K562 (cell line): Measurements from ENCODE around the gene SLC25A11. TPM values are rescaled to one million over a fixed set of nuclear protein-coding genes. Genes with fewer than 3 reads are reported as not detected.

Source experiments
- CHD7 ChIP-seq: fragments of 200-600 bp; sonication (generic); IDR thresholded peaks from one replicate; pipeline ENCODE4 v1.6.1; 2012; ENCODE audit warnings: mild to moderate bottlenecking, low read depth, low read length, inconsistent platforms
- CLOCK ChIP-seq: fragments of 250-450 bp; sonication (Bioruptor Pico); IDR thresholded peaks from 2 replicates; pipeline ENCODE4 v1.4.0; 2020; ENCODE audit warnings: mild to moderate bottlenecking, moderate library complexity, borderline replicate concordance
- FIP1L1 ChIP-seq: fragments of 200-400 bp; formaldehyde crosslinking; IDR thresholded peaks from 2 replicates; pipeline ENCODE4 v1.6.1; 2018; ENCODE audit warnings: mild to moderate bottlenecking, low read depth, low read length; ENCODE audit not compliant: poor library complexity, severe bottlenecking
- FOSL1 ChIP-seq: fragments of 200-800 bp; sonication (Bioruptor generic); conservative IDR thresholded peaks from 2 replicates; pipeline ENCODE4 v1.6.1; 2016; ENCODE audit warnings: missing genetic modification characterization, missing compliant biosample characterization
- FOXP1 ChIP-seq: sonication (generic); formaldehyde crosslinking; IDR thresholded peaks from 2 replicates; pipeline ENCODE4 v1.8.0; 2022; ENCODE audit warnings: mild to moderate bottlenecking, missing genetic modification reagents
- HCFC1 ChIP-seq: IDR thresholded peaks from 2 replicates; pipeline ENCODE4 v1.6.1; 2012; ENCODE audit warnings: low read depth, low read length, improper control_type of control experiment
- MEF2D ChIP-seq: conservative IDR thresholded peaks from 2 replicates; pipeline ENCODE4 v1.6.1; 2016; ENCODE audit warnings: low read depth, missing genetic modification characterization, missing compliant biosample characterization
- MXD1 ChIP-seq: fragments of 250-450 bp; sonication (Bioruptor Pico); IDR thresholded peaks from 2 replicates; pipeline ENCODE4 v1.8.0; 2021; ENCODE audit warnings: borderline replicate concordance, mild to moderate bottlenecking, moderate library complexity; ENCODE audit not compliant: poor library complexity, severe bottlenecking
- NR2C2 ChIP-seq, 2 experiments: fragments of 200-800 bp in 1 of 2; sonication (Bioruptor generic) in 1 of 2; sonication (generic) in 1 of 2; formaldehyde crosslinking in 1 of 2; IDR thresholded peaks; 2 replicates each; pipeline versions ENCODE4 v1.6.1 to v1.8.0; 2016 to 2022; ENCODE audit warnings: mild to moderate bottlenecking in 1 of 2, missing compliant biosample characterization in 1 of 2, missing genetic modification characterization in 1 of 2, missing genetic modification reagents in 1 of 2
- SAFB ChIP-seq: fragments of 200-400 bp; formaldehyde crosslinking; IDR thresholded peaks from 2 replicates; pipeline ENCODE4 v1.6.1; 2017; ENCODE audit warnings: low read depth, low read length, borderline replicate concordance
- TBL1XR1 ChIP-seq, 2 experiments: IDR thresholded peaks; 2 replicates each; pipeline ENCODE4 v1.6.1; 2012; ENCODE audit warnings: improper control_type of control experiment in 2 of 2, low read length in 2 of 2, mild to moderate bottlenecking in 1 of 2
- polyA plus RNA-seq, 8 experiments: library from polyadenylated mRNA; depleted of rRNA in 4 of 8; stranded (reverse) in 5 of 8; unstranded in 3 of 8; fragments of >200 nt; fragmentation: Nextera tagmentation in 2 of 8; fragmentation: Illumina TruSeq in 1 of 8; extraction: Ambion mirVana in 2 of 8; extraction: Trizol in 1 of 8; gene quantifications; 2 replicates each; pipeline versions ENCODE4 v1.2.1 to v1.2.3, GENCODE V29; 2011 to 2014; ENCODE audit warnings: inconsistent platforms in 1 of 8, missing spikeins in 1 of 8
- total RNA-seq, 7 experiments: library from RNA; depleted of rRNA in 6 of 7; stranded (reverse); fragments of >200 nt in 6 of 7; fragmentation: Illumina TruSeq in 2 of 7; extraction: Trizol in 2 of 7; gene quantifications; 2 replicates each; pipeline versions ENCODE4 v1.2.1 to v1.2.3, GENCODE V29; 2011 to 2021; ENCODE audit warnings: low replicate concordance in 1 of 7

The SLC25A11 gene
- total and polyA plus RNA-seq, 9 of the 15 experiments (the other 6 are each of a cell fraction or from before 2014, with no cell fraction given) = 3.1 to 56.7 (median 32.9) TPM

GRCh38 chr17:4949321-4950074 lies 9.7 kb upstream of the SLC25A11 start (continued):
- no peak for TF ChIP-seq MXD1
- 0 out of 2 replicates have a peak, but pooled peaks have one; percentile 3 for TF ChIP-seq HCFC1
- no peak; a peak in 1 of 4 replicates for TF ChIP-seq TBL1XR1 (IDR thresholded peaks at IDR 0.05; ENCODE audit: low read length in 2 of 2)
- TF ChIP-seq CLOCK = no peak
- TF ChIP-seq FOXP1 (CRISPR knock-in tag) = no peak
- TF ChIP-seq FOSL1 (tag) = no peak
- no peak for TF ChIP-seq MEF2D (tag)
- TF ChIP-seq FIP1L1 = no peak
- TF ChIP-seq SAFB = peak; percentile 94
- TF ChIP-seq NR2C2 (CRISPR knock-in tag; IDR thresholded peaks at IDR 0.05) = 0 out of 2 replicates have a peak, but pooled peaks have one; percentile 62
- peak; percentile 88 for TF ChIP-seq NR2C2 (tag; IDR thresholded peaks at IDR 0.05)
- no peak for TF ChIP-seq CHD7
